HepG2 (cell line): ENCODE data around the gene SNX9.

Experiments used
- HDAC1 ChIP-seq: sonication (generic); formaldehyde crosslinking; IDR thresholded peaks from 2 replicates; pipeline ENCODE4 v1.5.1; 2020; ENCODE audit warnings: mild to moderate bottlenecking, missing genetic modification reagents
- POLR2AphosphoS5 ChIP-seq: IDR thresholded peaks from 2 replicates; pipeline ENCODE4 v1.6.1; 2012; ENCODE audit warnings: low read depth, low read length
- ZNF12 ChIP-seq: sonication (generic); formaldehyde crosslinking; IDR thresholded peaks from 2 replicates; pipeline ENCODE4 v1.5.0; 2020; ENCODE audit warnings: missing genetic modification reagents
- ZNF549 ChIP-seq: sonication (generic); formaldehyde crosslinking; IDR thresholded peaks from 2 replicates; pipeline ENCODE4 v1.5.0; 2020; ENCODE audit warnings: missing genetic modification reagents
- ZZZ3 ChIP-seq: sonication (generic); formaldehyde crosslinking; IDR thresholded peaks from 2 replicates; pipeline ENCODE4 v1.4.0; 2020; ENCODE audit warnings: missing genetic modification reagents, mild to moderate bottlenecking, borderline replicate concordance
- TF ChIP-seq, protein P1 (sequence below): IDR thresholded peaks from 2 replicates; pipeline ENCODE4 v1.6.1; 2012; ENCODE audit warnings: low read depth, low read length, improper control_type of control experiment
- TF ChIP-seq, protein P2 (sequence below): sonication (generic); formaldehyde crosslinking; IDR thresholded peaks from 2 replicates; pipeline ENCODE4 v1.4.0; 2020; ENCODE audit warnings: missing genetic modification reagents
- TF ChIP-seq, protein P3 (sequence below): sonication (generic); formaldehyde crosslinking; IDR thresholded peaks from 2 replicates; pipeline ENCODE4 v1.8.0; 2022; ENCODE audit warnings: missing genetic modification reagents, mild to moderate bottlenecking, moderate library complexity, borderline replicate concordance
- TF ChIP-seq, protein P4 (sequence below): sonication (generic); formaldehyde crosslinking; IDR thresholded peaks from 2 replicates; pipeline ENCODE4 v1.4.0; 2020; ENCODE audit warnings: missing genetic modification reagents, borderline replicate concordance
- TF ChIP-seq, protein P5 (sequence below): sonication (generic); formaldehyde crosslinking; IDR thresholded peaks from 2 replicates; pipeline ENCODE4 v1.5.0; 2020; ENCODE audit warnings: missing genetic modification reagents, mild to moderate bottlenecking, borderline replicate concordance
- TF ChIP-seq, protein P6 (sequence below): sonication (generic); formaldehyde crosslinking; conservative IDR thresholded peaks from 2 replicates; pipeline ENCODE4 v1.5.0; 2020; ENCODE audit warnings: missing genetic modification reagents

DNA sequence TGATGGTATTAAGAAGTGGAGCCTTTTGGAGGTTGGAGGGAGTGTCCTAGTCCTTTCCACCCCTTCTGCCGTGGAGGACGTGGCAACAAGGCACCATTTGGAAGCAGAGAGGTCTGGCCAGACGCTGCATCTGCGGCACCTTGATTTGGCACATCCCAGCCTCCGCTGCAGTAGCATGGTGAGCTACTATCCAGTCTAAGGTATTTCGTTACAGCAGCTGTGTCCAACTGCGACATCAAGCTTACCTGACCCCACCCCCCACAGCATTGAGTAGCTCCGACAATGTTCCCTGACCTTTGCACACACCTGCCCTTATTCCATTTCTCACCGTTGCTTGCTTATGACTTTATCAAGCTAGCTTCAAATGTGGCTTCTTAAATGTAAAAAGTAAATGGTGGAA is 128.8 kb downstream of the SNX9 start:
- no peak for TF ChIP-seq HDAC1 (CRISPR knock-in tag)
- peak; percentile 94 for TF ChIP-seq ZNF12 (CRISPR knock-in tag)
- TF ChIP-seq, protein P1, sequence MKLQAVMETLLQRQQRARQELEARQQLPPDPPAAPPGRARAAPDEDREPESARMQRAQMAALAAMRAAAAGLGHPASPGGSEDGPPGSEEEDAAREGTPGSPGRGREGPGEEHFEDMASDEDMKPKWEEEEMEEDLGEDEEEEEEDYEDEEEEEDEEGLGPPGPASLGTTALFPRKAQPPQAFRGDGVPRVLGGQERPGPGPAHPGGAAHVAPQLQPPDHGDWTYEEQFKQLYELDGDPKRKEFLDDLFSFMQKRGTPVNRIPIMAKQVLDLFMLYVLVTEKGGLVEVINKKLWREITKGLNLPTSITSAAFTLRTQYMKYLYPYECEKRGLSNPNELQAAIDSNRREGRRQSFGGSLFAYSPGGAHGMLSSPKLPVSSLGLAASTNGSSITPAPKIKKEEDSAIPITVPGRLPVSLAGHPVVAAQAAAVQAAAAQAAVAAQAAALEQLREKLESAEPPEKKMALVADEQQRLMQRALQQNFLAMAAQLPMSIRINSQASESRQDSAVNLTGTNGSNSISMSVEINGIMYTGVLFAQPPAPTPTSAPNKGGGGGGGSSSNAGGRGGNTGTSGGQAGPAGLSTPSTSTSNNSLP, result no peak
- TF ChIP-seq, protein P2, sequence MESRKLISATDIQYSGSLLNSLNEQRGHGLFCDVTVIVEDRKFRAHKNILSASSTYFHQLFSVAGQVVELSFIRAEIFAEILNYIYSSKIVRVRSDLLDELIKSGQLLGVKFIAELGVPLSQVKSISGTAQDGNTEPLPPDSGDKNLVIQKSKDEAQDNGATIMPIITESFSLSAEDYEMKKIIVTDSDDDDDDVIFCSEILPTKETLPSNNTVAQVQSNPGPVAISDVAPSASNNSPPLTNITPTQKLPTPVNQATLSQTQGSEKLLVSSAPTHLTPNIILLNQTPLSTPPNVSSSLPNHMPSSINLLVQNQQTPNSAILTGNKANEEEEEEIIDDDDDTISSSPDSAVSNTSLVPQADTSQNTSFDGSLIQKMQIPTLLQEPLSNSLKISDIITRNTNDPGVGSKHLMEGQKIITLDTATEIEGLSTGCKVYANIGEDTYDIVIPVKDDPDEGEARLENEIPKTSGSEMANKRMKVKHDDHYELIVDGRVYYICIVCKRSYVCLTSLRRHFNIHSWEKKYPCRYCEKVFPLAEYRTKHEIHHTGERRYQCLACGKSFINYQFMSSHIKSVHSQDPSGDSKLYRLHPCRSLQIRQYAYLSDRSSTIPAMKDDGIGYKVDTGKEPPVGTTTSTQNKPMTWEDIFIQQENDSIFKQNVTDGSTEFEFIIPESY, result no peak
- TF ChIP-seq, protein P3, sequence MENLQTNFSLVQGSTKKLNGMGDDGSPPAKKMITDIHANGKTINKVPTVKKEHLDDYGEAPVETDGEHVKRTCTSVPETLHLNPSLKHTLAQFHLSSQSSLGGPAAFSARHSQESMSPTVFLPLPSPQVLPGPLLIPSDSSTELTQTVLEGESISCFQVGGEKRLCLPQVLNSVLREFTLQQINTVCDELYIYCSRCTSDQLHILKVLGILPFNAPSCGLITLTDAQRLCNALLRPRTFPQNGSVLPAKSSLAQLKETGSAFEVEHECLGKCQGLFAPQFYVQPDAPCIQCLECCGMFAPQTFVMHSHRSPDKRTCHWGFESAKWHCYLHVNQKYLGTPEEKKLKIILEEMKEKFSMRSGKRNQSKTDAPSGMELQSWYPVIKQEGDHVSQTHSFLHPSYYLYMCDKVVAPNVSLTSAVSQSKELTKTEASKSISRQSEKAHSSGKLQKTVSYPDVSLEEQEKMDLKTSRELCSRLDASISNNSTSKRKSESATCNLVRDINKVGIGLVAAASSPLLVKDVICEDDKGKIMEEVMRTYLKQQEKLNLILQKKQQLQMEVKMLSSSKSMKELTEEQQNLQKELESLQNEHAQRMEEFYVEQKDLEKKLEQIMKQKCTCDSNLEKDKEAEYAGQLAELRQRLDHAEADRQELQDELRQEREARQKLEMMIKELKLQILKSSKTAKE, result no peak
- TF ChIP-seq POLR2AphosphoS5, result no peak
- TF ChIP-seq ZZZ3, result no peak
- TF ChIP-seq, protein P4, sequence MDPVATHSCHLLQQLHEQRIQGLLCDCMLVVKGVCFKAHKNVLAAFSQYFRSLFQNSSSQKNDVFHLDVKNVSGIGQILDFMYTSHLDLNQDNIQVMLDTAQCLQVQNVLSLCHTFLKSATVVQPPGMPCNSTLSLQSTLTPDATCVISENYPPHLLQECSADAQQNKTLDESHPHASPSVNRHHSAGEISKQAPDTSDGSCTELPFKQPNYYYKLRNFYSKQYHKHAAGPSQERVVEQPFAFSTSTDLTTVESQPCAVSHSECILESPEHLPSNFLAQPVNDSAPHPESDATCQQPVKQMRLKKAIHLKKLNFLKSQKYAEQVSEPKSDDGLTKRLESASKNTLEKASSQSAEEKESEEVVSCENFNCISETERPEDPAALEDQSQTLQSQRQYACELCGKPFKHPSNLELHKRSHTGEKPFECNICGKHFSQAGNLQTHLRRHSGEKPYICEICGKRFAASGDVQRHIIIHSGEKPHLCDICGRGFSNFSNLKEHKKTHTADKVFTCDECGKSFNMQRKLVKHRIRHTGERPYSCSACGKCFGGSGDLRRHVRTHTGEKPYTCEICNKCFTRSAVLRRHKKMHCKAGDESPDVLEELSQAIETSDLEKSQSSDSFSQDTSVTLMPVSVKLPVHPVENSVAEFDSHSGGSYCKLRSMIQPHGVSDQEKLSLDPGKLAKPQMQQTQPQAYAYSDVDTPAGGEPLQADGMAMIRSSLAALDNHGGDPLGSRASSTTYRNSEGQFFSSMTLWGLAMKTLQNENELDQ, result no peak
- TF ChIP-seq, protein P5, sequence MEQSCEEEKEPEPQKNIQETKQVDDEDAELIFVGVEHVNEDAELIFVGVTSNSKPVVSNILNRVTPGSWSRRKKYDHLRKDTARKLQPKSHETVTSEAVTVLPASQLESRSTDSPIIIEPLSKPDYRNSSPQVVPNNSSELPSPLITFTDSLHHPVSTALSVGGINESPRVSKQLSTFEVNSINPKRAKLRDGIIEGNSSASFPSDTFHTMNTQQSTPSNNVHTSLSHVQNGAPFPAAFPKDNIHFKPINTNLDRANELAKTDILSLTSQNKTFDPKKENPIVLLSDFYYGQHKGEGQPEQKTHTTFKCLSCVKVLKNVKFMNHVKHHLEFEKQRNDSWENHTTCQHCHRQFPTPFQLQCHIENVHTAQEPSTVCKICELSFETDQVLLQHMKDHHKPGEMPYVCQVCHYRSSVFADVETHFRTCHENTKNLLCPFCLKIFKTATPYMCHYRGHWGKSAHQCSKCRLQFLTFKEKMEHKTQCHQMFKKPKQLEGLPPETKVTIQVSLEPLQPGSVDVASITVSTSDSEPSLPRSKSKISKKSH (CRISPR knock-in tag), result no peak
- no peak for TF ChIP-seq ZNF549
- TF ChIP-seq, protein P6, sequence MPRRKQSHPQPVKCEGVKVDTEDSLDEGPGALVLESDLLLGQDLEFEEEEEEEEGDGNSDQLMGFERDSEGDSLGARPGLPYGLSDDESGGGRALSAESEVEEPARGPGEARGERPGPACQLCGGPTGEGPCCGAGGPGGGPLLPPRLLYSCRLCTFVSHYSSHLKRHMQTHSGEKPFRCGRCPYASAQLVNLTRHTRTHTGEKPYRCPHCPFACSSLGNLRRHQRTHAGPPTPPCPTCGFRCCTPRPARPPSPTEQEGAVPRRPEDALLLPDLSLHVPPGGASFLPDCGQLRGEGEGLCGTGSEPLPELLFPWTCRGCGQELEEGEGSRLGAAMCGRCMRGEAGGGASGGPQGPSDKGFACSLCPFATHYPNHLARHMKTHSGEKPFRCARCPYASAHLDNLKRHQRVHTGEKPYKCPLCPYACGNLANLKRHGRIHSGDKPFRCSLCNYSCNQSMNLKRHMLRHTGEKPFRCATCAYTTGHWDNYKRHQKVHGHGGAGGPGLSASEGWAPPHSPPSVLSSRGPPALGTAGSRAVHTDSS (CRISPR knock-in tag), result no peak
